AG10803 (cell line): Measurements from ENCODE around the gene NPY1R.

Source experiments
- DNase-seq: peaks from one replicate; pipeline ENCODE4 v3.0.0; 2010; ENCODE audit warnings: low read depth
- H3K4me3 ChIP-seq: 2 replicates; pipeline ENCODE4 v1.5.1; 2011; ENCODE audit warnings: mild to moderate bottlenecking, low read length, control low read depth
- CTCF ChIP-seq: conservative IDR thresholded peaks from 2 replicates; pipeline ENCODE4 v1.5.1; 2011; ENCODE audit warnings: mild to moderate bottlenecking, low read length, control low read depth, inconsistent platforms

Gene NPY1R

GRCh38 chr4:163280703-163281519, 51.5 kb downstream of the NPY1R start:
- no peak overlapping the region for H3K4me3 ChIP-seq
- no peak for TF ChIP-seq CTCF
- DNase-seq: no peak

GRCh38 chr4:163279713-163280112, 52.7 kb downstream of the NPY1R start:
- no peak for TF ChIP-seq CTCF
- no peak for DNase-seq
- no peak overlapping the region for H3K4me3 ChIP-seq

GRCh38 chr4:163274861-163275260, 57.5 kb downstream of the NPY1R start:
- no peak overlapping the region for H3K4me3 ChIP-seq
- no peak for TF ChIP-seq CTCF
- DNase-seq: no peak
